DOHH2 (cell line): ENCODE measurements around the gene SOBP.

Experiments used
- CTCF ChIP-seq: fragments of 200-600 bp; sonication (generic); IDR thresholded peaks from one replicate; pipeline ENCODE4 v1.5.1; 2014; ENCODE audit warnings: antibody characterized with exemption, mild to moderate bottlenecking, low read depth, low read length; ENCODE audit not compliant: poor library complexity, severe bottlenecking
- EZH2phosphoT487 ChIP-seq: fragments of 200-600 bp; sonication (generic); IDR thresholded peaks from 2 replicates; pipeline ENCODE4 v1.6.1; 2017; ENCODE audit warnings: borderline replicate concordance, mild to moderate bottlenecking, antibody characterized with exemption, low read length, moderate library complexity, mixed read lengths

GRCh38 chr6:107532706-107533105, 42.8 kb downstream of the SOBP start:
- no peak for TF ChIP-seq CTCF
- TF ChIP-seq EZH2phosphoT487: no peak
